ENCODE data around the gene ALPL.
A peak's percentile ranks its signal among the peaks of the same experiment; 100 is the strongest.

ALPL gene

GRCh38 chr1:21530368-21531016, 21.3 kb downstream of the ALPL start (continued):
- TF ChIP-seq ZIC2 (tag by site-specific recombination; IDR thresholded peaks at IDR 0.05) (0 out of 2 replicates have a peak, but pooled peaks have one; percentile 42), ZBTB21 (tag by site-specific recombination; IDR thresholded peaks at IDR 0.05) (0 out of 2 replicates have a peak, but pooled peaks have one; percentile 12), ZNF624 (tag by site-specific recombination; IDR thresholded peaks at IDR 0.05) (no peak), ZNF629 (tag by site-specific recombination; IDR thresholded peaks at IDR 0.05) (peak; percentile 71), ZNF639 (tag by site-specific recombination; IDR thresholded peaks at IDR 0.05) (no peak), ATF2 (tag by site-specific recombination; IDR thresholded peaks at IDR 0.05; ENCODE audit: low read depth) (peak; percentile 42; the same call in 1 of the 2 replicates), ZNF214 (tag by site-specific recombination; IDR thresholded peaks at IDR 0.05; ENCODE audit: borderline replicate concordance) (no peak)

- TF ChIP-seq ZNF843 (tag by site-specific recombination; IDR thresholded peaks at IDR 0.05) (no peak), ZNF10 (tag by site-specific recombination; IDR thresholded peaks at IDR 0.05) (no peak), ZNF175 (tag by site-specific recombination; IDR thresholded peaks at IDR 0.05) (no peak), KLF10 (tag by site-specific recombination; IDR thresholded peaks at IDR 0.05) (no peak), SP3 (tag by site-specific recombination; IDR thresholded peaks at IDR 0.05) (no peak), ZNF140 (tag by site-specific recombination; IDR thresholded peaks at IDR 0.05) (no peak), REST (tag by site-specific recombination; IDR thresholded peaks at IDR 0.05) (no peak)
- Histone ChIP-seq H3K4me3 (ENCODE audit: low read depth, low read length) (no peak overlapping the region), H3K9me3 (ENCODE audit: control insufficient read depth, insufficient read depth, low read depth, low read length) (no peaks in the 10 kb centered on the region), H3K36me3 (ENCODE audit: control insufficient read depth in 2 of 2, insufficient read depth in 1 of 2, low read length in 2 of 2) (no peaks in the 10 kb centered on the region), H3K27ac (ENCODE audit: extremely low read depth, low read depth, low read length) (no peak overlapping the region), H3K4me1 (ENCODE audit: control insufficient read depth, insufficient read depth, low read length) (no peaks in the 10 kb centered on the region)
- CTCF ChIA-PET = interaction anchor here (0.6 to 0.7 kb wide), 2 partner anchors 132 to 159 kb away, joined by 3 to 4 read pairs; no protein-coding TSS in a partner anchor
- POLR2A ChIA-PET = no interaction called here
Observed at GRCh38 chr1:21531241-21531640, 22.0 kb downstream of the ALPL start.

GRCh38 chr1:21532496-21532895, 23.3 kb downstream of the ALPL start:
- Histone ChIP-seq H3K9me3 (ENCODE audit: control insufficient read depth, insufficient read depth, low read depth, low read length) (no peaks in the 10 kb centered on the region), H3K27ac (ENCODE audit: extremely low read depth, low read depth, low read length) (no peak overlapping the region), H3K4me3 (ENCODE audit: low read depth, low read length) (no peak overlapping the region), H3K36me3 (ENCODE audit: control insufficient read depth in 2 of 2, insufficient read depth in 1 of 2, low read length in 2 of 2) (no peaks in the 10 kb centered on the region), H3K4me1 (ENCODE audit: control insufficient read depth, insufficient read depth, low read length) (no peaks in the 10 kb centered on the region)
- CTCF ChIA-PET = interaction anchor here (0.6 to 1.0 kb wide), 8 partner anchors 8 to 277 kb away, joined by 3 to 4 read pairs (median 3); no protein-coding TSS in a partner anchor
- POLR2A ChIA-PET = no interaction called here
- TF ChIP-seq ZNF24 (tag by site-specific recombination; IDR thresholded peaks at IDR 0.05) (no peak), ZNF292 (tag by site-specific recombination; IDR thresholded peaks at IDR 0.05; ENCODE audit: borderline replicate concordance, low read depth) (no peak), ZNF645 (tag by site-specific recombination; IDR thresholded peaks at IDR 0.05) (no peak), ZNF341 (tag by site-specific recombination; IDR thresholded peaks at IDR 0.05; ENCODE audit: low read depth) (0 out of 2 replicates have a peak, but pooled peaks have one; percentile 36)
